GM12875 (cell line): ENCODE data around the gene MIR17HG.
A peak's percentile ranks its signal among the peaks of the same experiment; 100 is the strongest.

Experiments used
- H3K4me3 ChIP-seq: one replicate; pipeline ENCODE4 v1.5.1; 2011; ENCODE audit warnings: low read depth, low read length, control low read depth
- CTCF ChIP-seq: IDR thresholded peaks from 2 replicates; pipeline ENCODE4 v1.5.1; 2011; ENCODE audit warnings: low read depth, mild to moderate bottlenecking, control low read depth, inconsistent platforms, low read length, moderate library complexity, borderline replicate concordance; ENCODE audit not compliant: insufficient read depth

MIR17HG gene

GRCh38 chr13:91308299-91308698, 39.2 kb upstream of the MIR17HG start:
- TF ChIP-seq CTCF = no peak
- H3K4me3 ChIP-seq = no peak overlapping the region

- H3K4me3 ChIP-seq = no peak overlapping the region
- no peak for TF ChIP-seq CTCF
Measured at GRCh38 chr13:91311491-91311890, 36.0 kb upstream of the MIR17HG start.

- no peak overlapping the region for H3K4me3 ChIP-seq
- no peak for TF ChIP-seq CTCF
Measured at GRCh38 chr13:91312324-91312723, 35.2 kb upstream of the MIR17HG start.

GRCh38 chr13:91313103-91313502, 34.4 kb upstream of the MIR17HG start:
- H3K4me3 ChIP-seq = peak overlapping the region; percentile 19
- TF ChIP-seq CTCF = peak; percentile 49; the same call in 1 of the 2 replicates

- no peak for TF ChIP-seq CTCF
- H3K4me3 ChIP-seq = peak overlapping the region; percentile 19
Measured at GRCh38 chr13:91313581-91313980, 33.9 kb upstream of the MIR17HG start.

- H3K4me3 ChIP-seq = no peak overlapping the region
- no peak for TF ChIP-seq CTCF
Measured at GRCh38 chr13:91314888-91315287, 32.6 kb upstream of the MIR17HG start.

- TF ChIP-seq CTCF = no peak
- H3K4me3 ChIP-seq = no peak overlapping the region
Measured at GRCh38 chr13:91318886-91319285, 28.6 kb upstream of the MIR17HG start.
